WTC11 (cell line): ENCODE measurements around the gene NUDT6. TPM values are rescaled to one million over a fixed set of nuclear protein-coding genes. Genes with fewer than 3 reads are reported as not detected.

ENCODE experiments used
- ATAC-seq: fragments of 200-7000 bp; cut with Tn5 transposase; 2 replicates; pipeline ENCODE4 v1.10.0; 2021; ENCODE audit warnings: mild to moderate bottlenecking, moderate library complexity
- CTCF ChIA-PET: fragments of 300-600 bp; sonication (Branson Sonifier 250); formaldehyde crosslinking; loops from one replicate; lab custom pipeline; 2021; ENCODE audit warnings: antibody characterized with exemption; lab: Charles Lee
- POLR2A ChIA-PET: fragments of 350-600 bp; sonication (Branson Sonifier 250); formaldehyde crosslinking; loops from one replicate; lab custom pipeline; 2021; ENCODE audit warnings: antibody characterized with exemption; lab: Charles Lee
- DNase-seq: peaks from one replicate; pipeline ENCODE4 v3.0.0; 2021; ENCODE audit warnings: low spot score
- H3K27ac Mint-ChIP-seq: 2 replicates; pipeline ENCODE4 v1.8.0; 2021; ENCODE audit warnings: mixed read lengths
- H3K27me3 Mint-ChIP-seq: 2 replicates; pipeline ENCODE4 v1.8.0; 2021; ENCODE audit warnings: low read depth, mild to moderate bottlenecking, moderate library complexity, mixed read lengths
- H3K36me3 Mint-ChIP-seq: 2 replicates; pipeline ENCODE4 v1.8.0; 2021; ENCODE audit warnings: mixed read lengths
- H3K4me1 Mint-ChIP-seq: 2 replicates; pipeline ENCODE4 v1.8.0; 2022; ENCODE audit warnings: mixed read lengths
- H3K4me3 Mint-ChIP-seq: 2 replicates; pipeline ENCODE4 v1.8.0; 2021; ENCODE audit warnings: mild to moderate bottlenecking, moderate library complexity, mixed read lengths
- H3K9me3 Mint-ChIP-seq: 2 replicates; pipeline ENCODE4 v1.8.0; 2021; ENCODE audit warnings: mixed read lengths
- ATF1 ChIP-seq: sonication (generic); formaldehyde crosslinking; IDR thresholded peaks from 2 replicates; pipeline ENCODE4 v1.8.1; 2023; ENCODE audit warnings: mild to moderate bottlenecking, moderate library complexity, missing genetic modification reagents
- ATF3 ChIP-seq: sonication (generic); formaldehyde crosslinking; conservative IDR thresholded peaks from 2 replicates; pipeline ENCODE4 v1.8.1; 2022; ENCODE audit warnings: mild to moderate bottlenecking, missing genetic modification reagents
- CBFB ChIP-seq: sonication (generic); formaldehyde crosslinking; IDR thresholded peaks from 2 replicates; pipeline ENCODE4 v1.8.1; 2022; ENCODE audit warnings: mild to moderate bottlenecking, low read depth, missing genetic modification reagents
- ESRRA ChIP-seq: sonication (generic); formaldehyde crosslinking; IDR thresholded peaks from 2 replicates; pipeline ENCODE4 v1.8.1; 2022; ENCODE audit warnings: mild to moderate bottlenecking, missing genetic modification reagents, borderline replicate concordance
- ETV6 ChIP-seq: sonication (generic); formaldehyde crosslinking; IDR thresholded peaks from 2 replicates; pipeline ENCODE4 v1.8.1; 2022; ENCODE audit warnings: mild to moderate bottlenecking, missing genetic modification reagents
- FOXJ3 ChIP-seq: sonication (generic); formaldehyde crosslinking; IDR thresholded peaks from 2 replicates; pipeline ENCODE4 v1.9.0; 2021; ENCODE audit warnings: missing genetic modification reagents, mild to moderate bottlenecking, borderline replicate concordance
- FOXP4 ChIP-seq: sonication (generic); formaldehyde crosslinking; IDR thresholded peaks from 2 replicates; pipeline ENCODE4 v1.8.0; 2022; ENCODE audit warnings: mild to moderate bottlenecking, missing genetic modification reagents
- HMGXB4 ChIP-seq: sonication (generic); formaldehyde crosslinking; IDR thresholded peaks from 2 replicates; pipeline ENCODE4 v1.8.1; 2023; ENCODE audit warnings: mild to moderate bottlenecking, moderate library complexity, missing genetic modification reagents
- JUN ChIP-seq: sonication (generic); formaldehyde crosslinking; IDR thresholded peaks from 2 replicates; pipeline ENCODE4 v1.8.0; 2023; ENCODE audit warnings: mild to moderate bottlenecking, missing genetic modification reagents
- KAT7 ChIP-seq: sonication (generic); formaldehyde crosslinking; IDR thresholded peaks from 2 replicates; pipeline ENCODE4 v1.8.1; 2023; ENCODE audit warnings: missing genetic modification reagents, mild to moderate bottlenecking, borderline replicate concordance
- MLX ChIP-seq: sonication (generic); formaldehyde crosslinking; IDR thresholded peaks from 2 replicates; pipeline ENCODE4 v1.8.1; 2023; ENCODE audit warnings: mild to moderate bottlenecking, missing genetic modification reagents, moderate library complexity
- PREB ChIP-seq: sonication (generic); formaldehyde crosslinking; IDR thresholded peaks from 2 replicates; pipeline ENCODE4 v1.8.1; 2022; ENCODE audit warnings: mild to moderate bottlenecking, missing genetic modification reagents, moderate library complexity, borderline replicate concordance
- RORB ChIP-seq: fragments of 250-450 bp; sonication (Bioruptor Pico); IDR thresholded peaks from 2 replicates; pipeline ENCODE4 v1.9.0; 2021; ENCODE audit warnings: mild to moderate bottlenecking
- SP1 ChIP-seq: sonication (generic); formaldehyde crosslinking; conservative IDR thresholded peaks from 2 replicates; pipeline ENCODE4 v1.8.1; 2022; ENCODE audit warnings: missing genetic modification reagents
- TEAD4 ChIP-seq: sonication (generic); formaldehyde crosslinking; IDR thresholded peaks from 2 replicates; pipeline ENCODE4 v1.8.0; 2022; ENCODE audit warnings: mild to moderate bottlenecking, missing genetic modification reagents
- ZNF423 ChIP-seq: fragments of 250-450 bp; sonication (Bioruptor Pico); IDR thresholded peaks from 2 replicates; pipeline ENCODE4 v2.1.2; 2022; ENCODE audit warnings: mild to moderate bottlenecking, moderate library complexity
- ZNF425 ChIP-seq: fragments of 250-450 bp; sonication (Bioruptor Pico); conservative IDR thresholded peaks from 2 replicates; pipeline ENCODE4 v1.9.0; 2021; ENCODE audit warnings: mild to moderate bottlenecking
- ZNF512 ChIP-seq: sonication (generic); formaldehyde crosslinking; IDR thresholded peaks from 2 replicates; pipeline ENCODE4 v1.8.1; 2022; ENCODE audit warnings: missing genetic modification reagents, borderline replicate concordance
- total RNA-seq: library from RNA; stranded (reverse); gene quantifications from 3 replicates; pipeline ENCODE4 v1.2.3, GENCODE V29; 2021

The NUDT6 gene
- total RNA-seq, 1 experiment from 2014 or later: 8.4 TPM

- ChIA-PET POLR2A (no interaction called here), CTCF (no interaction called here)
- no peak for DNase-seq
These were observed 37.0 kb upstream of the NUDT6 start for GRCh38 chr4:122959441-122959840.

GRCh38 chr4:122958505-122958904, 36.1 kb upstream of the NUDT6 start:
- ChIA-PET CTCF (no interaction called here), POLR2A (no interaction called here)
- Mint-ChIP-seq H3K27ac (no peak overlapping the region), H3K4me3 (no peak overlapping the region), H3K27me3 (no peaks in the 10 kb centered on the region), H3K36me3 (peaks cover 30% of the 10 kb centered on the region), H3K9me3 (peaks cover 13% of the 10 kb centered on the region), H3K4me1 (0 out of 2 replicates have a peak, but pooled peaks cover 3% of the 10 kb centered on the region)
- ATAC-seq: peak; percentile 53
- no peak for DNase-seq
- TF ChIP-seq ATF1 (no peak), KAT7 (CRISPR knock-in tag) (no peak), FOXP4 (CRISPR knock-in tag) (no peak), JUN (no peak), ETV6 (CRISPR knock-in tag) (no peak), PREB (CRISPR knock-in tag) (no peak), CBFB (CRISPR knock-in tag) (no peak), TEAD4 (no peak), FOXJ3 (CRISPR knock-in tag) (no peak)

More at GRCh38 chr4:122959441-122959840, 37.0 kb upstream of the NUDT6 start:
- H3K9me3 Mint-ChIP-seq: peaks cover 13% of the 10 kb centered on the region
- H3K27ac Mint-ChIP-seq: no peak overlapping the region
- 0 out of 2 replicates have a peak, but pooled peaks cover 3% of the 10 kb centered on the region for H3K4me1 Mint-ChIP-seq
- H3K4me3 Mint-ChIP-seq: no peak overlapping the region
- TF ChIP-seq SP1 (CRISPR knock-in tag) (no peak), MLX (CRISPR knock-in tag) (no peak), KAT7 (CRISPR knock-in tag) (no peak), ZNF423 (CRISPR knock-in tag) (no peak), HMGXB4 (CRISPR knock-in tag) (no peak), ESRRA (no peak), RORB (no peak), ZNF512 (CRISPR knock-in tag) (no peak), ZNF425 (CRISPR knock-in tag) (no peak), ATF3 (CRISPR knock-in tag) (no peak)
- H3K27me3 Mint-ChIP-seq: no peaks in the 10 kb centered on the region
- no peak for ATAC-seq
- peaks cover 30% of the 10 kb centered on the region for H3K36me3 Mint-ChIP-seq
